HG02642 (cell line): ENCODE measurements around the gene ERRFI1.

Experiments
- ATAC-seq: cut with Tn5 transposase; IDR thresholded peaks from one replicate; pipeline ENCODE4 v1.9.1; 2021; ENCODE audit warnings: mild to moderate bottlenecking; ENCODE audit not compliant: unreplicated experiment, poor library complexity

The ERRFI1 gene

DNA sequence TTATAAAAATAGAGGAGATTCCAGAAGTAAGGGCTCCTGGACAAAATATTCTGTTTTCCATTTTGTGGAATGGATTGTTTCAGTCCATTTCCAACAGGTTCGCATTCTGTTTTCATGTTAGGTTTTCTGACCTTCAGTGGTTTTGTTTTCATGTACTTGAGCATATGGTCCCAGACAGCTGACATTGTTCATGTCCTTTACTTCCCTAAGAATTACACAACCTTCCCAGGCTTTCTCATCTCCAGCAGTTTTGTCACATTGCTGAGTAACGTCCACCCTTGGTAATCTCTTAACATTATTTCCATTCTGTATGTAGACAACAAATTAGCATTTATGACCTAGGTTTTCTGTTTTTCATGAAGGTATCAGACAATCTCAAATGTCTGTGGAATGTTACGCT, 21.0 kb upstream of the ERRFI1 start:
- ATAC-seq: no peak

DNA sequence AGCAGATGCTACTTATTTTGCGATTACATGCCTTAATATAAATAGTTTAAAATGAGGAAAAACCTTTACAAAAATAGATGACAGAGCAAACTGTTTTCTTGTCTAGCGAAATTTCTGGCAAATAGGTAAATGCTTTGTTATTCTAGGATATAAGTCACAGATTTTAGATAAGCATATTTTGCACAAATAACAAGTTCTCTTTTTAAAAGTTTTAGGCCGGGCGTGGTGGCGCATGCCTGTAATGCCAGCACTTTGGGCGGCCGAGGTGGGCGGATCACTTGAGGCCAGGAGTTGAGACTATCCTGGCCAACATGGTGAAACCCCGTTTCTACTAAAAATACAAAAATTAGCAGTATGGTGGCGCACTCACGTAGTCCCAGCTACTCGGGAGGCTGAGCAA, 20.3 kb upstream of the ERRFI1 start:
- no peak for ATAC-seq

DNA sequence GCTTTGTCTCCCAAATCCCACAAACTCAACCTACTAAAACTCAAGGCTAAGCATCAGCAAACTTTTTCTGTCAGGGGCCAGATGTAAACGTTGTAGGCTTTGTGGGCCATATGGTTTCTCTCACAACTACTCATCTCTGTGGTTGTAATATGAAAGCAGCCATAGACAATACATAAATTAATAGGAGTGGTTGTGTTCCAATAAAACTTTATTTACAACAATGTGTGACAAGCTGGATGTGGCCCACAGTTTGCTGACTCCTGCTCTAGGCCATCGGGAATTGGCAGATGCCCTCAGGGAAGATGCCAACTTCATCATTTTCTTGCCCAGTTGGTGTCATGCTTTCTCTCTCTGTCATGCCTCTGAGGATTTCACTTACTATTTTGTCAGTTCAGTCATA, 17.5 kb upstream of the ERRFI1 start:
- ATAC-seq: no peak

DNA sequence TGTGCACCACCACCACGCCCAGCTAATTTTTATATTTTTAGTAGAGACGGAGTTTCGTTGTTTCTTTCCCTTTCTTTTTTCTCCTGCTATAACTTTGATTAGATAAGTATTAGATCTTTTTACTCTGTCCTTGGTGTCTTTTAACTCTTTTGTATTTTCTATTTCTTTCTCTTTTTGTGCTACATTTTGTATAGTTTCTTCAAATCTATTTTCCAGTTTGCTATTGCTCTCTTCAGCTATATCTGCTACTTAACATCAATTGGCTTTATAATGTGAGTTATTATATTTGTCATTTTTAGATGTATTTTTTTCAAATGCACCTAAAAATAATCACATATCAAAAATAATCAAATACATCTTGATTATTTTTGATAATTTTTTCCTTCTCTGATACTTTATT, 16.0 kb upstream of the ERRFI1 start:
- no peak for ATAC-seq

DNA sequence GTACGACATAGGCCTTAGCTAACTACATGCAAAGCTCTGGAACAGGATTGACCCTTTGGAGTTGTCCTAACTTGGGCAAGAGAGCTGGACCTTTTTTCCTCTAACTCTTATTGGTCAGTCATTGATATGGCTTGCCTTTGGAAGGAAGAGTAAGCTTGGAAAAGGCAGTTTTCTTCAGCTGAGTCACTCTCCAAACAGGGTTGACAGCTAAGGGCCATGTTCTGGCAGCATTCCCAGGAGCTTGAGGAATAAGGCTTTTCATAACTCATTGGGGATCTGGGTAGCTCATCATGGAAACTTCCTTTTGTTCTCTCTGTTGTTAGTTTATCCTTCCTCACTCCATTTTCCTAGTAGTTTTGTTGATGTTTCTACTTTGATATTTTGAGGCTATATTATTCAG, 14.5 kb upstream of the ERRFI1 start:
- no peak for ATAC-seq

DNA sequence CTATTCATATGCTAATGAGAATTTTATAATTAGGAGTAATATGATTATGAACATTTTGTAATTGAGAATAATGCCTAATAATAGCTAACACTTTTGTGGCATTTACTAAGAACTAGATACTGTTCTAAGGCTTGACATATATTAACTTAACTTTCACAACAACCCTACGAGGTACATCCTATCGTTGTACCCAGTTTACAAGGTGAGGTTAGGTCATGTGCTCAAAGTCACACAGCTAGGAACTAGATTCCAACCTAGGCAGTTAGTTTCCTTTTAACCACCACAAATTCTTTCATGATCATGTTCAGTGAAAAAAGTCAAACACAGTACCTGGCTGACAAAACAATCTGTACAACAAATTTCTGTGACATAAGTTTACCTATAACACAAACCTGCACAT, 13.0 kb upstream of the ERRFI1 start:
- ATAC-seq: no peak

DNA sequence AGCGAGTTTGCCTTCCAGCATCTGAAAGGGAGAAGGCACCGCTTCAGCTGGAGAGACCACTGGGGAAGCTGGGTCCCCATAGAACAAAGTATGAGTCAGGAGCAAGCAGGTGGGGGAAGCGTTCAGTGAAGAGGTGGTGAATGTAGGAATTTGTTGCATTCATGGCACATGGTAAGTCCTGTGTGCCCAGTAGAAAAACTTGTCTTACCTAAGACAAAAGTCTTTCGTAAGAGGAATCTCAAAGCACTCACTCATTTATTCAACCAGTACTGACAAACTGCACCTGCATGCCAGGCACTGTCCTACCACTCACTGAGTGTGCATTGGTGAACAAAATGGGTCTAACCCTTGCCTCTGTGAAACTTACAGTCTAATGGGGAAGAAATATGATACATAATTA, 9.2 kb upstream of the ERRFI1 start:
- no peak for ATAC-seq

DNA sequence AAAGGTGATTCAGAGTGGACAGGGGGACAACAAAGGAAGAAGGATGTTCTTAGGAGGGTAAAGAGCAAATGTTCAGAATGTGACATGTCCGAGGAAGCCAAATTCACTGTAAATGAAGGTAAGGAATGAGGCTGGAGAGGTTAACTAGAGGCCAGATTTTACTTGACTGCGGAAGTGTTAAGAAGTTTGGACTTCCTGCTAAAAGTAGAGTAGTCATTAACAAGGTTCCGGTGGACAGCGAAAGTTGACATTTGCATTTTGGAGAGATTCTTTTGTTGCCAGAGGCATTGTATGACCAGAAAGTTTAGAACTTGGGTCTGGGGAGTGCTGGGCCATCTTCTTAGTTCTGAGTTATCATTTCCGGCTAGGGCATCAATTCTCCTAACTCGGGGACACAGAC, 7.2 kb upstream of the ERRFI1 start:
- no peak for ATAC-seq

DNA sequence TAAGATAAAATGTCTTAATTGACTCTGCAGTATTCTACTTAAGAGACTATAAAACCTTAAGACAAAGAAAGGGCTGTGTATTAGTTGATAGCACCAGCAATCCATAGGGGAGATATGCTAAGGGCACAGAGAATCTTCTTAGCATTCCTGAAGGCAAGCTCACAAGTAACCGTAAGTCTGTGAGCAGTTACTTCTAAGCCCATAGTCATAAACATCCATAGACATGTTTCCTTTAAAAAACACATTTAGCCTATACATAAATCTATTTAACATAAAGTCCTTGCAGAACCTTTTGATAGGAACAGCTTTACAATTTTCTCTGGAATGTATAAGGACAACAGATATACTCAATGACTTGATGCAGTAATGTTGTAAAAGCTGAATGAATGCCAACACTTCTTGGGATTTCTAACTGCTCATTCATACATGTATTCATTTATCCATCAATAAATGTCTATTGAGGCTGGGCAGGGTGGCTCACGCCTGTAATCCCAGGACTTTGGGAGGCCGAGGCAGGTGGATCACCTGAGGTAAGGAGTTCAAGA, 6.3 kb upstream of the ERRFI1 start:
- no peak for ATAC-seq

DNA sequence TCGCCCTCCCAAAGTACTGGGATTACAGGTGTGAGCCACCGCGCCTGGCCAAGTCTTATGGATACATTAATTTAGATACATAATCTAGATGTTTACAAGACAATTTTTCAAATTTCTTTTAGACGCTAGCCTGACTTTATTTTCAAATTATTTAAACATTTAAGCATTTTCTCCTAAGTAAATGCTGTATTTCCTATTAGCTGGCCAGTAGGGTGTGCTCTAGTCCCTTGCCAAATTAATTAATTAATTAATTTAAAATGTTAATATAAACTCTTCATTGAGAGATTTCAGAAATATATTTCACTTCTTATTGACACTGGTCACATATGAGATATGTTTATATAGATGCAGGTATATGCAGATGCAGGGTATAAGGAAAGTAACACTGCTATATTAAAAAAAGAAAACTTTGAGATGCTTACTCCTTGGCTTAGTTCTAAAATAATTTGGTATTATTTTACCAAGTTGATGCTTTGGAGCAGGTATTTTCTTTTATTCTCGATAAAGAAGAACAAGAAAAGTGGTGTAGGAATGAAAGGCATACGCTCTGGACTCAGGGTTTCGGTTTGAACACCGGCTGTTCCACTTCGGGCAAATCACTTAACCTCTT, 5.2 kb upstream of the ERRFI1 start:
- ATAC-seq: no peak

DNA sequence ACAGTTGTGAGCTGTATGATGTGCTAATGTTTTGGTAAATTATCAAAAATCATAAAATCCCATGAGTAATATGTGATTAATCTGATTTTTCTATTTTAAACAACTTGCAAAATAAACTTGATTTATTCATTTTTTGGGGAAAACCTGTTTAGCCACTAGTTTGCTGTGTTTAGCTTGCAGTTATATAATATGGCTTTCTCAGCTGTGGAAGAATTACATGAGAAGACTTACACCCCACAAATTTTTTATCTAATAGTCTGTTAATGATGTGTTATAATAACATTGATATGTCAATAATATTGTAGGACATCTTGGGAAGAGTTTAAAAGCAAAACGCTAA, 2.4 kb upstream of the ERRFI1 start:
- ATAC-seq: no peak

DNA sequence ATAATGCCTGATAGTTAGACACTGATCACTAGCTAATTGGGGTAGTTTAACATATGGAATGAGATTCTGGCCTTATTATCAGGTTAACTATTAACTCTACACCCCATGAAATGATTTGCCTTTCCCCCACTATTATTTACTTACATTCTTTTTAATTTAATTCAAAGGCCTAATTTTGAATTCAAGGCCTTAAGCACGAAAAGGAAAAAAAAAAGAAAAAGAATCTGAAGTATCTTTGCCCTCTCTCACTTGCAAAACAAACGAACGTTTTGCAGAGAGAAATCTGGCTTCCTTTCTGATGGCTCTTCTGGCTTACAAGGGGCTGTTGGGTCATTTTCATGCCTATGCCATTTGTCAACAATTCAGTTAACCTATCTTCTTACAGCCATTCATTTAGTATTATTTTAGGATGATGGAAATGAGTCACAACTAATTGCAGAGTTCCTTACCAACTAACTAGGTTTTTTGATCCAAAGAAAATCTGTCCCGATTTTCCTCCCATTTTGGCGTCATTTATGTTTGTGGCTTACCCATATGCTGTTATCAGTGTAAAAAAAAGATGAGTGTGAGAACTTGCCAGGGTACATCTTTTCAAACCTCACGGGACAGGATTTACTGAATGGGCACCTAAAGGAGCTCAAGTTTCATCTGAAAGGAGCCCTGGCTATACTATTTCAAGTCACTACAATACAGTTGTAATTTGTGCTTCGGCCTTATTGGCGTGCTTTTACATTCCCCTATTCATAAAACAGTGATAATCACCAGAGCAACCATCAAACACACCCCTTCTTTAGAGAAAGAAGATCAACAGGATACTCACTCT, 1.9 kb upstream of the ERRFI1 start:
- no peak for ATAC-seq

DNA sequence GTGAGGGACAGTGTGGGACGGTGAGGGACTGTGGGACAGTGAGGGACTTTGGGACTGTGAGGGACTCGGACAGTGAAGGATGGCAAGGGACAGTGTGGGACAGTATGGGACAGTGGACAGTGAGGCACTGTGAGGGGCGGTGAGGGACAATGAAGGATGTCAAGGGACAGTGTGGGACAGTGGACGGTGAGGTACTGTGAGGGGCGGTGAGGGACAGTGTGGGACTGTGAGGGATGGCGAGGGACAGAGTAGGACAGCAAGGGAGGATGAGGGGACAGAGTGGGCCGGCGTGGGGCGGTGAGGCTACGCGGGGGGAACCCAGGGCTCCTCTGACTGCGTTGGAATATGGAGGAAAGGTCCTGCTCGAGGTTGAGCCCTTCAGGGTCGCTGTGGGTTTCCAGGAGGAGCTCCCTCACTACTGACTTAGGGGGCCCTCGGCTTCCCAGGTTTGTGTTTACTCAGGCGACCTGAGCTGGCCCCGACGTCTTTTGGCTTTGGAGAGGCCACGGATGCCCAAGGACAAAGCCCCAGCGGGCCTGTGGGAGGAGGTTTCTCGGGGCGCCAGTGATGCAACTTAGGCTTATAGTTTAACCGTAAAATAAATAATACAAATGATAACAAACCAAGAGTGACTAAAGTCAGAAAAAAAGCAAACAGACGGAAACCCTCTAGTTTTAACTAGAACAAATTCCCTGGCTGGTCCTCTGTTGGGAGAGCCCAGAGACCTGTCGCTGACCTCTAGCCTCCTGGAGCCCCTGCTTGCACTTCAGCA, 1.1 kb upstream of the ERRFI1 start:
- no peak for ATAC-seq

DNA sequence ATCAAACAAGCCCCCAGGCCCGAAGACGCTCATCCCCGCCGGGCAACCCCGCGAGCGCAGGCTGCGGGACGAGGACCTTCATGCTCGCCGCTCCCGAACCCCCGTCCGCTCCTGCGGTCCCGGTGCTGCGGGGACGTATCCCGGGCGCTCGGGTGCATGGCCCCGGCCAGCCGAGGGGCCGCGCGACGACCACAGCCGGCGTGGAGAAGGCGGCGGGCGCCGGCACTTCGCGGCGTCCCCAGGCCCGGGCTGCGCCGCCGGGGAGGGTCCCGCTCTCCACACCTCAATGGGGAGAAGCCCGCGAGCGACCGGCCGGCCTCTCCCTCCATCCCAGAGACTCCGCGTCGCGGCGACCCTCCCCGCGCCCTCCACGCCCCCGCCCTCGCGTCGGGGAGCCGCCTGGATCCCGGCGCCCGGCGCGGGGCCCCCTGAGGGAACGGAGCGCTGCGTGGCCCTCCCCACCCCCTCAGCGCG, 401 bp downstream of the ERRFI1 start:
- no peak for ATAC-seq

DNA sequence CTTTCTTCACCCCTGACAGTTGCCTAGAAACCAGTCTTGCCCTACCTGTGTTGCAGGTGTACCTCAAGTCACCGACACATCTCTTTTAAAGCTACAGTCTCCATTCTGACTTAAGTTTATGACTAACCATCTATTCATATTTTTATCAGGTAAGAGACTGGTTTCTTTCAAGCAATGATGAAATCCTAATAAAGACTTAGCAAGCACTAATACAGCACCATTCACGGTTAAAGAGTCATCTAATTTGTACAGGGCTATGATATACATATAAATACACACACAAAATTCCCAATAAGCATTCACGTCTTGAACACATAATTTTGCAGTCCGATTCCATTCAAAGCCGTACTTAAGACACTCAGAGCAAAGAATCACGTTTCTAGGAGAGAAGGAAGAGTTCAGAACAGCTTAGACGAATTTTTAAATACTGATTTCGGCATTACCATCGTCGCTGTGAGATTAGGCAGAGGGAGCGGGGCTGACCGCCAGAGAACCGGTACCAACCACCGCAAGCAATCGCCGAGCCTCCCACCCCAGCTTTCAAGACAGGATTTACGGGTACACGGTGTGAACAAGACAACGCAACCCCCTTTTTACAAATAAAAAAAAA, 943 bp downstream of the ERRFI1 start:
- no peak for ATAC-seq

DNA sequence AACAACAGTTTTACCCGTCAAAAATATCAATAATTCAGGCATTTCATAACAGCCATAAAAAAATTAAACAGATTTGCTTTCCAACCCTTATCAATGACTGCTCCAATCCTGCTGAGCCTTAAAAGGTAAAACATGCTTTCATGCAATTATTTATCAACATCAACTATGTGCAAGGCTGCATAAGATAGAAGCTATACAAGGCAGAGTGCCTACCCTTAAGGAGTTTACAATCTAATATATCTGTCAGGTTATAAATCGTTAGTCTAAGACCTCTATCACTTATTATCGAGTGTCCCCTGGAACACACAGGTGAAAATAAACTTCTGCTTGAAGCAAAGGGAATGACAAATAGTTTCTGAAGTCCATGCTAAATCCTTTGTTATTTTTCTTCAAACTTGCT, 1.8 kb downstream of the ERRFI1 start:
- no peak for ATAC-seq

DNA sequence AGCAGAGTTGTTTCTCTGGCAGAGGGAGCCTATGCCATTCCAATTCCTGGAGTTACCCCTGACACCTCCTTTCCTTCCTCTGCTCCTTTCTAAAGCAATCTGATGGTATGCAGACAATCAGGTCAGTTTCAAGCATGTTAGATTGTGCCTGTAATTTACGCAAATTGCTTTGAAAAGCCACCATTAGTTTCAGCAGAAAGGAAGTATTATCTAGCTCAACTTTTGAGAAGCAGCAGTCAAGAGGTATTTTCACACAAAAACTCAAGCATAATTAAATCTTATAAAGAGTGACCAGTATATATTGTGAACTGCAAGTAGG, 2.2 kb downstream of the ERRFI1 start:
- ATAC-seq: no peak

DNA sequence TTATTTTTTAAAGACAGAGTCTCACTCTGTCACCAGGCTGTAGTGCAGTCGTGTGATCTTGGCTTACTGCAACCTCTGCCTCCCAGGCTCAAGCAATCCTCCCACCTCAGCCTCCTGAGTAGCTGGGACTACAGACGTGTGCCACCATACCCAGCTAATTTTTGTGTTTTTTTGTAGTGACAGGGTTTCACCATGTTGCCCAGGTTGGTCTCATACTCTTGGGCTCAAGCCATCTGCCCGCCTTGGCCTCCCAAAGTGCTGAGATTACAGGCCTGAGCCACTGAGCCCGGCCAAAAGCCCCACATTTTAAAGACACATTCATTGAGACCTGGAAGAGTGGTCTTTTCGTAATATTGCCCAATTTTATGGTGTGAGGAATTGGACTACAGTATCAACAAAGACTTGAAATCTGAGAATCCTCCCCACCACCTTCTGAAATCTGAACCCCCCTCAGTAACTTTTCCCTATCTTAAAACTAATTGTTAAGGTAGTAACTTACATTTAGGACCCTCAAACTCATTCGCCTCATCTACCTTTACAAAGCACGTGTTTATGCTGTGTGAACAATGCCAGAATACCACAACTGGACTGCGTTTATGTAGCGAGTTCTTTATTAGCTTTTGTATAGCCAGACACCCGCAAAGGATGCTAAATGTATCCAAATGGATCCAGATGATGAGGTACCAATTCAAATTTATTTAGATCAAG, 2.7 kb downstream of the ERRFI1 start:
- no peak for ATAC-seq

DNA sequence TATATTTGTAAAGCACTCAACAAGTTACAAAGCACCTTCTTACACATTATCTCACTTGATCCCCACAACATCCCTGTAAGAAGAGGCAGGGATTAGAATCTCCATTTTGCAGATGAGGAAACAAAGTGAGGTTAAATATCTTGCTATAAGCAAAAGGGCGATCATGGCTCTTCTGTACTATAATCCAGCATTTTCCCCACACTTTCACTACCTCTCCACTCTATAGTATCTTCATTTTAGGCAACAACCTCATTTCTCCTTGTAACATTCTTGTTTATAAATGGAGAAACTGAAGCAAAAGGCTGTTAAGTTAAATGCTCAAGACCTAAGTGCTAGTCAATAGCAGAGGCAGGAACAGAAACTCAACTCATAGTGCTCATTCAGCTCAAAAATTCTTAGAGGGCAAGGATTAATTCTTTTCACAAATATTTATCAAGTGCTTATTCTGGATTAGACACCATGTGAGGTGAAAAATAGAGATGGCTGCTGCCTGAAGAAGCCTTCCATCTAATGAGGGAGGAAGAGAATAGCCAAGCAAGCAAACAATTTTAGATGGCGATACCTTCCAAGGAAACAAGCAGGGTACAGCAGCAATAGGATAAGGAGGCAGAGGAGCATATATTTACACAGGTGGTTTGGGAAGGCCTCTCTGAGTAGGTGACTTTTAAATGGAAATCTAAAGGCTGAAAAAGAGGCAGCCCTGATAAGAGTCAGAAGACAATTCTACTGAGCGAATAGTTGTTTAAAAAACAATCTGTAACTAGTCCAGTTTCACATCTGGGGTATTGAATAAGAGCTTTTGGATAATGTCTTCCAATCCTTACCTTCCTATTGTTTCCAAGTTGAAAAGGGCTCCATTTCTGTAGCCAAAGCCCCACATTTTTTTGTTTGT, 3.5 kb downstream of the ERRFI1 start:
- ATAC-seq: no peak
